CD4-positive, alpha-beta T cell (primary cell): Measurements from ENCODE around the gene KDM2B. TPM values are rescaled to one million over a fixed set of nuclear protein-coding genes. Genes with fewer than 3 reads are reported as not detected.

Source experiments
- ATAC-seq: fragments of 200-7000 bp; cut with Tn5 transposase; one replicate; pipeline ENCODE4 v1.10.0; 2022; ENCODE audit warnings: mild to moderate bottlenecking; ENCODE audit not compliant: poor library complexity
- CTCF ChIA-PET: fragments of 350-600 bp; sonication (Branson Sonifier 250); formaldehyde crosslinking; loops from one replicate; lab custom pipeline; 2021; ENCODE audit warnings: antibody characterized with exemption, inconsistent platforms; lab: Charles Lee
- POLR2A ChIA-PET: fragments of 350-600 bp; sonication (Branson Sonifier 250); formaldehyde crosslinking; loops from one replicate; lab custom pipeline; 2021; ENCODE audit warnings: antibody characterized with exemption, inconsistent platforms; lab: Charles Lee
- DNase-seq, 14 experiments: peaks; one replicate each; pipeline ENCODE4 v3.0.0-alpha.2; 2013 to 2020; ENCODE audit warnings: mixed read lengths in 2 of 14
- H3K27ac ChIP-seq, 2 donors: one replicate each; pipeline versions ENCODE4 v1.5.1 to v1.7.0; 2013; ENCODE audit warnings: low read length in 2 of 2, low read depth in 1 of 2, mild to moderate bottlenecking in 1 of 2
- H3K27me3 ChIP-seq, 2 experiments: 1 replicate in 1 of 2; 2 replicates in 1 of 2; pipeline versions ENCODE4 v1.6.1 to v1.7.0; 2013; ENCODE audit warnings: low read length in 2 of 2, control low read depth in 1 of 2, mild to moderate bottlenecking in 1 of 2, moderate library complexity in 1 of 2; ENCODE audit not compliant: insufficient read depth in 2 of 2, control insufficient read depth in 1 of 2
- H3K36me3 ChIP-seq: one replicate; pipeline ENCODE4 v1.6.1; 2013; ENCODE audit warnings: low read length, control low read depth; ENCODE audit not compliant: insufficient read depth
- H3K4me1 ChIP-seq: one replicate; pipeline ENCODE4 v1.6.1; 2013; ENCODE audit warnings: low read length, control low read depth; ENCODE audit not compliant: insufficient read depth
- H3K4me3 ChIP-seq: one replicate; pipeline ENCODE4 v1.5.1; 2013; ENCODE audit warnings: mild to moderate bottlenecking, low read length, moderate library complexity
- H3K9me3 ChIP-seq, 2 experiments: 1 replicate in 1 of 2; 2 replicates in 1 of 2; pipeline versions ENCODE4 v1.6.1 to v1.7.0; 2013; ENCODE audit warnings: low read length in 2 of 2, mild to moderate bottlenecking in 2 of 2, control low read depth in 1 of 2, moderate library complexity in 1 of 2; ENCODE audit not compliant: control insufficient read depth in 1 of 2, insufficient read depth in 1 of 2
- H3K27ac Mint-ChIP-seq: one replicate; pipeline ENCODE4 v1.8.0; 2020; ENCODE audit warnings: mixed read lengths
- H3K27me3 Mint-ChIP-seq: one replicate; pipeline ENCODE4 v1.8.0; 2021; ENCODE audit warnings: mixed read lengths
- H3K36me3 Mint-ChIP-seq: one replicate; pipeline ENCODE4 v1.8.0; 2021; ENCODE audit warnings: low read depth, mixed read lengths
- H3K4me1 Mint-ChIP-seq: one replicate; pipeline ENCODE4 v1.8.0; 2021; ENCODE audit warnings: low read depth, mixed read lengths
- H3K4me3 Mint-ChIP-seq: one replicate; pipeline ENCODE4 v1.8.0; 2020; ENCODE audit warnings: mild to moderate bottlenecking, mixed read lengths
- H3K9me3 Mint-ChIP-seq: one replicate; pipeline ENCODE4 v1.8.0; 2020; ENCODE audit warnings: mixed read lengths
- CTCF ChIP-seq: fragments of 200-600 bp; IDR thresholded peaks from one replicate; pipeline ENCODE4 v1.8.0; 2022; ENCODE audit warnings: antibody characterized with exemption, mild to moderate bottlenecking
- intact Hi-C, 2 experiments: fragments of 100-400 bp; cut with DNase I in 1 of 2; cut with micrococcal nuclease in 1 of 2; formaldehyde crosslinking; loops; one replicate each; pipeline versions ENCODE4 v1.15.1 to v1.9.0; 2023 to 2025; cut with DNase I, micrococcal nuclease
- total RNA-seq, 174 experiments: library from RNA in 2 of 174; stranded (reverse) in 2 of 174; gene quantifications; one replicate each; pipeline ENCODE4 v1.2.3 and lab custom pipeline; 2021 to 2026

Gene KDM2B
- total RNA-seq, 2 experiments from 2014 or later = 60.4 to 62.6 TPM

GRCh38 chr12:121432740-121433480 is 147.9 kb downstream of the KDM2B start:
- Histone ChIP-seq H3K27me3 (no peaks in the 10 kb centered on the region), H3K4me1 (no peaks in the 10 kb centered on the region), H3K4me3 (no peak overlapping the region), H3K36me3 (peaks cover 75% of the 10 kb centered on the region), H3K27ac (no peak overlapping the region), H3K9me3 (no peaks in the 10 kb centered on the region)
- H3K4me1 Mint-ChIP-seq = peaks cover 4% of the 10 kb centered on the region
- peak overlapping the region; percentile 24 for H3K27ac Mint-ChIP-seq
- ATAC-seq (no peak), DNase-seq (no peak)
- ChIA-PET CTCF (interaction anchor here (1.4 to 2.1 kb wide), 2 partner anchors 10 to 98 kb away, joined by 6 to 7 read pairs; no protein-coding TSS in a partner anchor), POLR2A (interaction anchor here (0.6 to 1.1 kb wide), 2 partner anchors 13 to 428 kb away, joined by 3 read pairs; no protein-coding TSS in a partner anchor)
- TF ChIP-seq CTCF = no peak
- H3K36me3 Mint-ChIP-seq = peaks cover 94% of the 10 kb centered on the region
- no peak overlapping the region for H3K4me3 Mint-ChIP-seq
- no peaks in the 10 kb centered on the region for H3K9me3 Mint-ChIP-seq
- H3K27me3 Mint-ChIP-seq = no peaks in the 10 kb centered on the region
- intact Hi-C loops = no loop called here

GRCh38 chr12:121430833-121431415 is 149.9 kb downstream of the KDM2B start:
- no peaks in the 10 kb centered on the region for H3K9me3 ChIP-seq
- no peak overlapping the region for H3K27ac ChIP-seq
- POLR2A ChIA-PET = interaction anchor here (0.7 kb wide), 1 partner anchor 27 kb away, joined by 4 read pairs; no protein-coding TSS in a partner anchor
- H3K36me3 ChIP-seq = peaks cover 77% of the 10 kb centered on the region
- no peak overlapping the region for H3K4me3 ChIP-seq
- Mint-ChIP-seq H3K27me3 (no peaks in the 10 kb centered on the region), H3K4me3 (no peak overlapping the region), H3K4me1 (peaks cover 4% of the 10 kb centered on the region), H3K9me3 (no peaks in the 10 kb centered on the region), H3K36me3 (peaks cover 91% of the 10 kb centered on the region), H3K27ac (peak overlapping the region; percentile 44)
- ATAC-seq (no peak), DNase-seq (no peak)
- H3K4me1 ChIP-seq = no peaks in the 10 kb centered on the region
- intact Hi-C loops = no loop called here
- H3K27me3 ChIP-seq = no peaks in the 10 kb centered on the region
- no peak for TF ChIP-seq CTCF
- CTCF ChIA-PET = interaction anchor here (1.4 kb wide), 1 partner anchor 12 kb away, joined by 5 read pairs; no protein-coding TSS in a partner anchor

- peaks cover 96% of the 10 kb centered on the region for H3K36me3 Mint-ChIP-seq
- no peak for ATAC-seq
- Histone ChIP-seq H3K27me3 (no peaks in the 10 kb centered on the region), H3K9me3 (no peaks in the 10 kb centered on the region), H3K4me1 (no peaks in the 10 kb centered on the region), H3K27ac (no peak overlapping the region), H3K36me3 (peaks cover 82% of the 10 kb centered on the region), H3K4me3 (no peak overlapping the region)
- H3K9me3 Mint-ChIP-seq = no peaks in the 10 kb centered on the region
- peak overlapping the region; percentile 21 for H3K27ac Mint-ChIP-seq
- DNase-seq = no peak
- intact Hi-C loops = no loop called here
- no peak for TF ChIP-seq CTCF
- no peaks in the 10 kb centered on the region for H3K27me3 Mint-ChIP-seq
- ChIA-PET POLR2A (no interaction called here), CTCF (no interaction called here)
- peaks cover 4% of the 10 kb centered on the region for H3K4me1 Mint-ChIP-seq
- no peak overlapping the region for H3K4me3 Mint-ChIP-seq
These were observed 151.9 kb downstream of the KDM2B start for GRCh38 chr12:121428883-121429282.
